ENCODE measurements around the gene RHBDD3.

DNA sequence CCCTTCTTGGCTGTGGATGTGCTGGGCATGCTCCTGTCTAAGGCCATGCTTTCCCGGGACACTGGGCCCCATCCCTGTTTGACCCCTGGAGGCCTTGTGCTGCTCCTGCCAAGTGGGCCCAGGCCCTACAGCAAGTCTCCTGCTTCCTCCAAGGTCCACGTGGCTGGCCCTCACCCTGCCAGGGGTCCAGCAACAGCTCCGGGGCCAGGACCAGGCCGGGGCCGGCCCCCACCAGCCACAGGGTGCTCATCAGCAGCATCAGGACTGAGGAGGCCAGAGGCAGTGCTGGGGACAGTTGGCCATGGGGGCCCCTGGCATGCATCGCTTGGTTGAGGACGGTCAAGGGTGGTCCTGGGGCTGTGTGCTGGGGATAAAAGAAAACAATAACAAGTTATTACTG is 2.5 kb downstream of the RHBDD3 start:
- TF ChIP-seq GATA3 (IDR thresholded peaks at IDR 0.05; ENCODE audit: low read depth, low read length): no peak
- TF ChIP-seq GATA2 (IDR thresholded peaks at IDR 0.05; ENCODE audit: low read depth, low read length): no peak
